GM12878 (cell line): ENCODE results near the gene VPS25. TPM values are rescaled to one million over a fixed set of nuclear protein-coding genes. Genes with fewer than 3 reads are reported as not detected.

Source experiments
- ATAC-seq: fragments of 200-7000 bp; cut with Tn5 transposase; 3 replicates; pipeline ENCODE4 v1.9.1; 2020; ENCODE audit warnings: mild to moderate bottlenecking, moderate library complexity
- BruUV-seq: library from RNA; stranded (reverse); fragments of 400-500 nt; replicated peaks from 2 replicates; lab custom pipeline; 2021; lab: Mats Ljungman, UMichigan
- CTCF ChIA-PET: fragments of 300-600 bp; sonication (Branson Sonifier 250); formaldehyde crosslinking; extraction: SDS; loops from one replicate; lab custom pipeline; 2021; ENCODE audit warnings: inconsistent platforms; lab: Yijun Ruan, JAX
- POLR2A ChIA-PET: fragments of 350-600 bp; formaldehyde crosslinking; extraction: SDS; loops from one replicate; lab custom pipeline; 2021; ENCODE audit warnings: inconsistent platforms; lab: Charles Lee
- RAD21 ChIA-PET: fragments of 300-600 bp; sonication (Branson Sonifier 250); formaldehyde crosslinking; loops from one replicate; lab custom pipeline; 2023; ENCODE audit warnings: antibody characterized with exemption; ENCODE audit not compliant: unreplicated experiment; lab: Charles Lee
- SMC1A ChIA-PET: fragments of 300-600 bp; sonication (Branson Sonifier 250); formaldehyde crosslinking; loops from one replicate; lab custom pipeline; 2023; ENCODE audit not compliant: unreplicated experiment, uncharacterized antibody; lab: Charles Lee
- DNase-seq: peaks from one replicate; pipeline ENCODE4 v3.0.0-alpha.2; 2011; ENCODE audit warnings: low read depth, low spot score
- FAIRE-seq: peaks from 3 replicates; lab custom pipeline; 2011; peaks lifted over from hg19 to GRCh38; lab: Jason Lieb, UNC
- H2AFZ ChIP-seq: 2 replicates; pipeline ENCODE4 v1.6.0; 2011; ENCODE audit warnings: low read depth, low read length, control low read depth; ENCODE audit not compliant: control insufficient read depth
- H3K27ac ChIP-seq: 2 replicates; pipeline ENCODE4 v1.5.1; 2011; ENCODE audit warnings: control low read depth; ENCODE audit not compliant: control insufficient read depth, insufficient read depth
- H3K27me3 ChIP-seq, 2 experiments: replicated peaks in 1 of 2; 2 replicates each; pipeline versions ENCODE4 v1.6.0 to v1.6.1; 2011; ENCODE audit warnings: low read length in 1 of 2; ENCODE audit not compliant: control insufficient read depth in 2 of 2, insufficient read depth in 2 of 2
- H3K36me3 ChIP-seq, 2 experiments: 2 replicates each; pipeline ENCODE4 v1.5.1; 2011; ENCODE audit warnings: low read length in 1 of 2; ENCODE audit not compliant: control insufficient read depth in 2 of 2, insufficient read depth in 2 of 2
- H3K4me1 ChIP-seq: 2 replicates; pipeline ENCODE4 v1.6.1; 2011; ENCODE audit warnings: mild to moderate bottlenecking, low read length, moderate library complexity, mixed read lengths; ENCODE audit not compliant: control insufficient read depth, insufficient read depth
- H3K4me2 ChIP-seq: 2 replicates; pipeline ENCODE4 v1.6.0; 2011; ENCODE audit warnings: control low read depth; ENCODE audit not compliant: control insufficient read depth, insufficient read depth
- H3K4me3 ChIP-seq: fragments of 200-600 bp; sonication (generic); 2 replicates; pipeline ENCODE4 v1.5.1; 2016
- H3K79me2 ChIP-seq: 2 replicates; pipeline ENCODE4 v1.6.0; 2011; ENCODE audit warnings: low read length; ENCODE audit not compliant: control insufficient read depth, insufficient read depth
- H3K9ac ChIP-seq: 2 replicates; pipeline ENCODE4 v1.8.0; 2011; ENCODE audit warnings: low read length, control low read depth, mixed read lengths; ENCODE audit not compliant: control insufficient read depth, insufficient read depth
- H3K9me3 ChIP-seq: replicated peaks from 3 replicates; pipeline ENCODE4 v1.5.1; 2011; ENCODE audit warnings: mild to moderate bottlenecking, low read length; ENCODE audit not compliant: control insufficient read depth, insufficient read depth
- H4K20me1 ChIP-seq: 2 replicates; pipeline ENCODE4 v1.6.0; 2011; ENCODE audit not compliant: control insufficient read depth, insufficient read depth
- HDAC6 ChIP-seq: fragments of 200-600 bp; sonication (generic); IDR thresholded peaks from one replicate; pipeline ENCODE4 v1.8.0; 2017; ENCODE audit warnings: antibody characterized with exemption; ENCODE audit not compliant: unreplicated experiment
- SP1 ChIP-seq: IDR thresholded peaks from one replicate; pipeline ENCODE4 v1.6.1; 2011; ENCODE audit warnings: low read depth, low read length
- ZBTB33 ChIP-seq: fragments of 450-650 bp; IDR thresholded peaks from 2 replicates; pipeline ENCODE4 v1.6.1; 2017; ENCODE audit warnings: mild to moderate bottlenecking
- WGBS: methylation state at CpG from one replicate; pipeline ENCODE4 v1.1.6; 2016; ENCODE audit warnings: low lambda C conversion rate; ENCODE audit not compliant: insufficient replicate concordance, insufficient coverage; ENCODE audit errors: missing lambda C conversion rate; 5-methylcytosine and 5-hydroxymethylcytosine counted together
- in situ Hi-C: fragments of 300-500 bp; cut with MboI; formaldehyde crosslinking; loops from 9 replicates; pipeline ENCODE4 v1.14.3; 2018; ENCODE audit warnings: mixed read lengths
- intact Hi-C: fragments of 100-400 bp; cut with micrococcal nuclease; formaldehyde crosslinking; loops from one replicate; pipeline ENCODE4 v1.14.2; 2022; ENCODE audit not compliant: unreplicated experiment
- polyA plus RNA-seq, 11 experiments: library from polyadenylated mRNA; depleted of rRNA in 4 of 11; unstranded in 6 of 11; stranded (reverse) in 5 of 11; fragments of >200 nt; fragmentation: Nextera tagmentation in 4 of 11; fragmentation: Illumina TruSeq in 1 of 11; extraction: Ambion mirVana in 4 of 11; extraction: Trizol in 1 of 11; gene quantifications; 1 replicate in 1 of 11; 2 replicates in 10 of 11; pipeline versions ENCODE4 v1.2.1 to v1.2.3, GENCODE V29; 2011 to 2016; ENCODE audit warnings: inconsistent platforms in 2 of 11, missing spikeins in 2 of 11, low read depth in 1 of 11
- total RNA-seq, 4 experiments: library from RNA; depleted of rRNA in 3 of 4; stranded (reverse); fragments of >200 nt in 3 of 4; fragmentation: Illumina TruSeq in 1 of 4; extraction: Trizol in 1 of 4; gene quantifications; 2 replicates each; pipeline versions ENCODE4 v1.2.1 to v1.2.3, GENCODE V29; 2013 to 2021
- TF ChIP-seq, protein P1 (sequence below): IDR thresholded peaks from 2 replicates; pipeline ENCODE4 v1.6.1; 2012; ENCODE audit warnings: low read depth, low read length, improper control_type of control experiment
- TF ChIP-seq, protein P2 (sequence below): fragments of 150-350 bp; IDR thresholded peaks from 2 replicates; pipeline ENCODE4 v1.6.1; 2016; ENCODE audit warnings: low read depth, low read length

VPS25 gene
- total and polyA plus RNA-seq, 10 of the 15 experiments (the other 5 are each of a cell fraction or from before 2014, with no cell fraction given), result 92.7 to 185 (median 136) TPM

GRCh38 chr17:42783791-42784138 is 10.5 kb downstream of the VPS25 start:
- no peaks in the 10 kb centered on the region for H3K79me2 ChIP-seq
- BruUV-seq, result no TSS peak
- 46% methylated on average over 21 of the region's 22 CpGs for WGBS
- H3K4me3 ChIP-seq, result no peak overlapping the region
- RAD21 ChIA-PET, result no interaction called here
- H3K4me1 ChIP-seq, result no peaks in the 10 kb centered on the region
- H3K27ac ChIP-seq, result no peak overlapping the region
- POLR2A ChIA-PET, result interaction anchor here (0.5 kb wide), 1 partner anchor 349 kb away, joined by 3 read pairs; no protein-coding TSS in a partner anchor
- TF ChIP-seq HDAC6, result no peak
- TF ChIP-seq, protein P1, sequence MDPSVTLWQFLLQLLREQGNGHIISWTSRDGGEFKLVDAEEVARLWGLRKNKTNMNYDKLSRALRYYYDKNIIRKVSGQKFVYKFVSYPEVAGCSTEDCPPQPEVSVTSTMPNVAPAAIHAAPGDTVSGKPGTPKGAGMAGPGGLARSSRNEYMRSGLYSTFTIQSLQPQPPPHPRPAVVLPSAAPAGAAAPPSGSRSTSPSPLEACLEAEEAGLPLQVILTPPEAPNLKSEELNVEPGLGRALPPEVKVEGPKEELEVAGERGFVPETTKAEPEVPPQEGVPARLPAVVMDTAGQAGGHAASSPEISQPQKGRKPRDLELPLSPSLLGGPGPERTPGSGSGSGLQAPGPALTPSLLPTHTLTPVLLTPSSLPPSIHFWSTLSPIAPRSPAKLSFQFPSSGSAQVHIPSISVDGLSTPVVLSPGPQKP, result no peak
- TF ChIP-seq ZBTB33, result no peak
- no peak for TF ChIP-seq SP1
- TF ChIP-seq, protein P2, sequence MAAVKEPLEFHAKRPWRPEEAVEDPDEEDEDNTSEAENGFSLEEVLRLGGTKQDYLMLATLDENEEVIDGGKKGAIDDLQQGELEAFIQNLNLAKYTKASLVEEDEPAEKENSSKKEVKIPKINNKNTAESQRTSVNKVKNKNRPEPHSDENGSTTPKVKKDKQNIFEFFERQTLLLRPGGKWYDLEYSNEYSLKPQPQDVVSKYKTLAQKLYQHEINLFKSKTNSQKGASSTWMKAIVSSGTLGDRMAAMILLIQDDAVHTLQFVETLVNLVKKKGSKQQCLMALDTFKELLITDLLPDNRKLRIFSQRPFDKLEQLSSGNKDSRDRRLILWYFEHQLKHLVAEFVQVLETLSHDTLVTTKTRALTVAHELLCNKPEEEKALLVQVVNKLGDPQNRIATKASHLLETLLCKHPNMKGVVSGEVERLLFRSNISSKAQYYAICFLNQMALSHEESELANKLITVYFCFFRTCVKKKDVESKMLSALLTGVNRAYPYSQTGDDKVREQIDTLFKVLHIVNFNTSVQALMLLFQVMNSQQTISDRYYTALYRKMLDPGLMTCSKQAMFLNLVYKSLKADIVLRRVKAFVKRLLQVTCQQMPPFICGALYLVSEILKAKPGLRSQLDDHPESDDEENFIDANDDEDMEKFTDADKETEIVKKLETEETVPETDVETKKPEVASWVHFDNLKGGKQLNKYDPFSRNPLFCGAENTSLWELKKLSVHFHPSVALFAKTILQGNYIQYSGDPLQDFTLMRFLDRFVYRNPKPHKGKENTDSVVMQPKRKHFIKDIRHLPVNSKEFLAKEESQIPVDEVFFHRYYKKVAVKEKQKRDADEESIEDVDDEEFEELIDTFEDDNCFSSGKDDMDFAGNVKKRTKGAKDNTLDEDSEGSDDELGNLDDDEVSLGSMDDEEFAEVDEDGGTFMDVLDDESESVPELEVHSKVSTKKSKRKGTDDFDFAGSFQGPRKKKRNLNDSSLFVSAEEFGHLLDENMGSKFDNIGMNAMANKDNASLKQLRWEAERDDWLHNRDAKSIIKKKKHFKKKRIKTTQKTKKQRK, result no peak
- DNase-seq (no peak), FAIRE-seq (no peak), ATAC-seq (no peak)
- in situ Hi-C loops (no loop called here), intact Hi-C loops (no loop called here)
- H3K9me3 ChIP-seq, result no peaks in the 10 kb centered on the region; the same call in 2 of the 3 replicates
- no peak overlapping the region for H2AFZ ChIP-seq
- no peaks in the 10 kb centered on the region; the same call in 1 of the 2 replicates for H4K20me1 ChIP-seq
- peaks cover 0 to 5% of the 10 kb centered on the region in 2 experiments; a peak in 2 of 4 replicates for H3K36me3 ChIP-seq
- H3K4me2 ChIP-seq, result no peak overlapping the region
- SMC1A ChIA-PET, result no interaction called here
- CTCF ChIA-PET, result no interaction called here
- H3K27me3 ChIP-seq, result peaks cover 7 to 21% of the 10 kb centered on the region in 2 experiments
- H3K9ac ChIP-seq, result no peak overlapping the region
